Hepatocyte (in vitro differentiated cells): ENCODE data around the gene SMLR1.

Experiments used
- EZH2 ChIP-seq: fragments of 200-600 bp; sonication (generic); IDR thresholded peaks from 2 replicates; pipeline ENCODE4 v1.6.1; 2016; ENCODE audit warnings: antibody characterized with exemption, mild to moderate bottlenecking, borderline replicate concordance
- TF ChIP-seq, protein P1 (sequence below): fragments of 200-600 bp; sonication (generic); IDR thresholded peaks from 2 replicates; pipeline ENCODE4 v1.5.1; 2016; ENCODE audit warnings: antibody characterized with exemption, mild to moderate bottlenecking; ENCODE audit not compliant: poor library complexity

DNA sequence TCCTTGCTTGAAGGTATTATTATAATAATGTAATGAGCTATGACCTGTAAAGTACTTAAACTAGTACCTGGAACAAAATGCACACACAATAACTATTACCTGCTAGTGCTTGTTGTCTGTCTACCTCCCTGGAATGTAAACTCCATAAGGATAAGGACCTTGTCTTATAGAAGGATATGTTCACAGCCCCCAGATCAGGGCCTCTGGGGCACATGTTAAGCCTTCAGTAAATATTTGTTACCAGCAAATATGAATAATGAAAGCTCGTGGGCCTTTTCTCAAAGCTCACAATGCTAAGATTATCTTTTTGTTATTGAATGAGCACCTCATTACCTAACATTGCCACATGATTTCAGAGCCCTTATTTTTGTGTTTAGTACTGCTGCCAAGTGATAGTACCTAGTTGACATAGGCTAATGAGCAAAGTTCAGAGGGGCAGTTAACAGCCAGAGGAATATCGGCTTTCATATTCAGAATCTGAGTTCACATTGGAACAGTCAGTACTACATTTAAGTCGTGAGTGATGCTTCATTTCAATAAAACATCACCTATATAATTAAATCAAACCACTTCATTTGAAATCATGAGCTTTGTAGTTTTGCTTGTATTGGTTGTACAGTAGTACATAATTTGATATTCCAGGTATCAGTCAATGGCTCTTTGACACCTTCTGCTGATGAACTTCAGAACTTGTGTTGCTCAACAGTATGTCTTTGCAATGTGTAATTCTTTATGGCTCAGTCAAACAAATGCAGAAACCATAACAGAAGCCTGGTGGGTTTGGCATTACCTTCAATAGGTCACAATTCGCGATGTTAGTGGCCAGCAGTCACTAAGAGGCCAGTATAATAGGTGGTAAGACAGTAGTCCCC, 11.8 kb upstream of the SMLR1 start:
- TF ChIP-seq, protein P1, sequence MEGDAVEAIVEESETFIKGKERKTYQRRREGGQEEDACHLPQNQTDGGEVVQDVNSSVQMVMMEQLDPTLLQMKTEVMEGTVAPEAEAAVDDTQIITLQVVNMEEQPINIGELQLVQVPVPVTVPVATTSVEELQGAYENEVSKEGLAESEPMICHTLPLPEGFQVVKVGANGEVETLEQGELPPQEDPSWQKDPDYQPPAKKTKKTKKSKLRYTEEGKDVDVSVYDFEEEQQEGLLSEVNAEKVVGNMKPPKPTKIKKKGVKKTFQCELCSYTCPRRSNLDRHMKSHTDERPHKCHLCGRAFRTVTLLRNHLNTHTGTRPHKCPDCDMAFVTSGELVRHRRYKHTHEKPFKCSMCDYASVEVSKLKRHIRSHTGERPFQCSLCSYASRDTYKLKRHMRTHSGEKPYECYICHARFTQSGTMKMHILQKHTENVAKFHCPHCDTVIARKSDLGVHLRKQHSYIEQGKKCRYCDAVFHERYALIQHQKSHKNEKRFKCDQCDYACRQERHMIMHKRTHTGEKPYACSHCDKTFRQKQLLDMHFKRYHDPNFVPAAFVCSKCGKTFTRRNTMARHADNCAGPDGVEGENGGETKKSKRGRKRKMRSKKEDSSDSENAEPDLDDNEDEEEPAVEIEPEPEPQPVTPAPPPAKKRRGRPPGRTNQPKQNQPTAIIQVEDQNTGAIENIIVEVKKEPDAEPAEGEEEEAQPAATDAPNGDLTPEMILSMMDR = no peak
- no peak for TF ChIP-seq EZH2
